Mesendoderm (in vitro differentiated cells): ENCODE results near the gene GAL3ST2.
"Not testable (repeated sequence)": the region's sequence is repeated elsewhere in the genome, so short reads cannot be mapped to it uniquely, and the experiment has no call there.

Experiments used
- DNase-seq: peaks from one replicate; pipeline ENCODE4 v3.0.0; 2013
- H2AK5ac ChIP-seq: 2 replicates; pipeline ENCODE4 v1.6.1; 2013; ENCODE audit warnings: low read length, inconsistent platforms
- H2BK120ac ChIP-seq: 2 replicates; pipeline ENCODE4 v1.6.1; 2013; ENCODE audit warnings: low read depth, mild to moderate bottlenecking, low read length, moderate library complexity, mixed read lengths
- H2BK15ac ChIP-seq: replicated peaks from 2 replicates; pipeline ENCODE4 v1.6.1; 2013; ENCODE audit warnings: low read depth, mild to moderate bottlenecking, moderate library complexity
- H2BK5ac ChIP-seq: 2 replicates; pipeline ENCODE4 v1.6.1; 2013; ENCODE audit warnings: low read length, inconsistent platforms
- H3K18ac ChIP-seq: 2 replicates; pipeline ENCODE4 v1.6.1; 2013; ENCODE audit warnings: mild to moderate bottlenecking, low read length, mixed read lengths
- H3K23ac ChIP-seq: one replicate; pipeline ENCODE4 v1.6.1; 2013; ENCODE audit warnings: low read length
- H3K27ac ChIP-seq: 2 replicates; pipeline ENCODE4 v1.5.1; 2013; ENCODE audit warnings: low read depth, mild to moderate bottlenecking, inconsistent platforms, low read length, moderate library complexity
- H3K27me3 ChIP-seq: 2 replicates; pipeline ENCODE4 v1.6.1; 2013; ENCODE audit warnings: low read length, control low read depth, mild to moderate bottlenecking, inconsistent platforms; ENCODE audit not compliant: insufficient read depth, poor library complexity
- H3K36me3 ChIP-seq: 2 replicates; pipeline ENCODE4 v1.6.1; 2013; ENCODE audit warnings: low read length, inconsistent platforms; ENCODE audit not compliant: control insufficient read depth, insufficient read depth
- H3K4ac ChIP-seq: one replicate; pipeline ENCODE4 v1.6.1; 2013; ENCODE audit warnings: low read depth, mild to moderate bottlenecking, low read length, moderate library complexity
- H3K4me1 ChIP-seq: 2 replicates; pipeline ENCODE4 v1.6.1; 2013; ENCODE audit warnings: low read depth, low read length, inconsistent platforms; ENCODE audit not compliant: control insufficient read depth
- H3K4me2 ChIP-seq: 2 replicates; pipeline ENCODE4 v1.6.1; 2013; ENCODE audit warnings: low read length
- H3K4me3 ChIP-seq: 2 replicates; pipeline ENCODE4 v1.5.1; 2013; ENCODE audit warnings: mild to moderate bottlenecking, low read length
- H3K56ac ChIP-seq: one replicate; pipeline ENCODE4 v1.6.1; 2013; ENCODE audit warnings: low read length
- H3K79me1 ChIP-seq: 2 replicates; pipeline ENCODE4 v1.6.1; 2013; ENCODE audit warnings: low read length, inconsistent platforms
- H3K79me2 ChIP-seq: 2 replicates; pipeline ENCODE4 v1.6.1; 2013; ENCODE audit warnings: mild to moderate bottlenecking, low read length; ENCODE audit not compliant: control insufficient read depth, insufficient read depth
- H3K9ac ChIP-seq: 2 replicates; pipeline ENCODE4 v1.6.1; 2013; ENCODE audit warnings: low read length, inconsistent platforms
- H4K5ac ChIP-seq: one replicate; pipeline ENCODE4 v1.6.1; 2013; ENCODE audit warnings: low read length
- H4K8ac ChIP-seq: one replicate; pipeline ENCODE4 v1.6.1; 2013; ENCODE audit warnings: low read depth, mild to moderate bottlenecking, control low read depth, low read length, moderate library complexity
- WGBS: extraction: QIAGEN DNeasy Blood & Tissue Kit; methylation state at CpG from one replicate; pipeline ENCODE4 v1.1.7; 2013; ENCODE audit warnings: low lambda C conversion rate, missing lambda C conversion rate; ENCODE audit not compliant: insufficient coverage; ENCODE audit errors: extremely low coverage; 5-methylcytosine and 5-hydroxymethylcytosine counted together

GAL3ST2 gene

DNA sequence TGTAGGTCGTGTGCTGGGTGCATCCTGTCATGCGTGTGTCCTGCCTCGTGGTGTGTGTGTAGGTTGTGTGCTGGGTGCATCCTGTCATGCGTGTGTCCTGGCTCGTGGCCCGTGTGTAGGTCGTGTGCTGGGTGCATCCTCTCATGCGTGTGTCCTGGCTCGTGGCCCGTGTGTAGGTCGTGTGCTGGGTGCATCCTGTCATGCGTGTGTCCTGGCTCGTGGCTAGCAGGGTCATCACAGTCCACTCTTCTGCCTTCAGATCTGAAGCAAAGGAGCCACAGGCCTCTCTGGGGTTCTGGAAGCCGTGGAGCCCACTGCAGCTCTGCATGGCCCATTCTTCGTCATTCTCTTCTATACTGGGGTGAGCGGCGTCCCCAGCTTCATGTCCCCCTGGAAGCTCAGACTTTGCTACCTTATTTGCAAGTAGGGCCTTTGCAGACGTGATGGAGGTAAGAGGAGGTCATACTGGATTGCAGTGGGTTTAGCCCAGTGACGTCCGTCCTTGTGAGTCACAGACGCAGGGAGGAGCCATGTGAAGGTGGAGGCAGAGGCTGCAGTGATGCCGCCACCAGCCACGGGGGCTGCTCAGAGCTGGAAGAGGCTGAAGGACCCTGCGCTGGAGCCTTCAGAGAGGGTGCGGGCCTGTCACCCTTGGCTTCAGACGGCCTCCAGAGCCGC is 43.5 kb downstream of the GAL3ST2 start:
- not testable (repeated sequence) for H2BK15ac ChIP-seq

DNA sequence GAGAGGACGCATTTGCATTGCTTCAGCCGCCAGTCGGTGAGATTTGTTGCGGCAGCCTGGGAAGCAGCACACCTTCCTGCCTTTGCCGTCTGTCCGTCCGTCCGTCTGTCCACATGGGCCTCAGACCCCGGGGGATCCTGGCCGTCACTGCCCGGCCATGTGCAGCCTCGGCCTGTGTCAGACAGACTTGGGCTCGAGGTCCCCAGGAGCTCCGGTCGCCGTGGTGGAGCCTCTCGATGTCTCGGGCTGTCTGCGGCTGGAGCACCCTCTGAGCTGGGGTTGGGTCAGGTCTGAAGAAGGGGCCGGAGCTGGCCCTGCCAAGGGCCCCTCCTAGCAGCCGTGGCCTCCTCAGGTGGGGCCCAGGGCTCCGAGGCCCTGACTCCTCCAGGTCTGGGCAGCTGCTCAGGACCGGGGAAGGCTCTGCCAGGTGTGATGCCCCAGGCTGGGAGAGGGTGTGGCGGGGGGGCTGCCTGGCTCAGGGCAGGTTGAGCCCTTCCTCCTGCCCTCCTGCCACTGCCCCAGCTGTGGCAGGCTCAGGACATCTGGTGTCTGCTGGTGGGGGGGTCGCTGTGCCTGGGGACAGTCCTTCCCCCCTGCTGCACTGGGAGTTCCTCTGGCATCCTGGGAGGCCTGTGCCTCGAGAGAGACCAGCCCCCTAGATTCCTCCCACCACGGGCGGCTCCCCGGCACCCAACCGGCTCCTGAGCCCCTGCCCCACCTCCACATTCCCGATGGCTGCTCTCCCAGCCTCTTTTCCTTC is 44.2 kb downstream of the GAL3ST2 start:
- H3K56ac ChIP-seq = no peak overlapping the region
- no peak overlapping the region for H3K4me3 ChIP-seq
- no peak overlapping the region for H2AK5ac ChIP-seq
- no peak overlapping the region for H4K5ac ChIP-seq
- WGBS = no CpG with 5 or more reads among the region's 31 CpGs
- no peak overlapping the region for H4K8ac ChIP-seq
- H3K79me2 ChIP-seq = no peaks in the 10 kb centered on the region
- H3K27me3 ChIP-seq = no peaks in the 10 kb centered on the region
- DNase-seq = no peak
- H2BK15ac ChIP-seq = no peak overlapping the region
- no peak overlapping the region for H3K9ac ChIP-seq
- H3K4me1 ChIP-seq = no peaks in the 10 kb centered on the region
- no peaks in the 10 kb centered on the region for H3K79me1 ChIP-seq
- no peak overlapping the region for H3K4ac ChIP-seq
- H3K23ac ChIP-seq = no peak overlapping the region
- H3K4me2 ChIP-seq = no peak overlapping the region
- H3K18ac ChIP-seq = no peak overlapping the region
- no peak overlapping the region for H3K27ac ChIP-seq
- H2BK5ac ChIP-seq = no peak overlapping the region
- H2BK120ac ChIP-seq = no peak overlapping the region
- no peaks in the 10 kb centered on the region for H3K36me3 ChIP-seq

More for the DNA sequence above, 43.5 kb downstream of the GAL3ST2 start:
- not testable (repeated sequence) for H2BK120ac ChIP-seq, H2AK5ac ChIP-seq, H3K56ac ChIP-seq, H3K9ac ChIP-seq, H3K27ac ChIP-seq, H3K36me3 ChIP-seq, H4K8ac ChIP-seq, DNase-seq, H3K27me3 ChIP-seq, H3K79me1 ChIP-seq, H3K18ac ChIP-seq, H4K5ac ChIP-seq, H3K4me3 ChIP-seq, H3K4me2 ChIP-seq, H2BK5ac ChIP-seq, H3K79me2 ChIP-seq, H3K23ac ChIP-seq, H3K4ac ChIP-seq, H3K4me1 ChIP-seq
- WGBS = no CpG with 5 or more reads among the region's 27 CpGs

DNA sequence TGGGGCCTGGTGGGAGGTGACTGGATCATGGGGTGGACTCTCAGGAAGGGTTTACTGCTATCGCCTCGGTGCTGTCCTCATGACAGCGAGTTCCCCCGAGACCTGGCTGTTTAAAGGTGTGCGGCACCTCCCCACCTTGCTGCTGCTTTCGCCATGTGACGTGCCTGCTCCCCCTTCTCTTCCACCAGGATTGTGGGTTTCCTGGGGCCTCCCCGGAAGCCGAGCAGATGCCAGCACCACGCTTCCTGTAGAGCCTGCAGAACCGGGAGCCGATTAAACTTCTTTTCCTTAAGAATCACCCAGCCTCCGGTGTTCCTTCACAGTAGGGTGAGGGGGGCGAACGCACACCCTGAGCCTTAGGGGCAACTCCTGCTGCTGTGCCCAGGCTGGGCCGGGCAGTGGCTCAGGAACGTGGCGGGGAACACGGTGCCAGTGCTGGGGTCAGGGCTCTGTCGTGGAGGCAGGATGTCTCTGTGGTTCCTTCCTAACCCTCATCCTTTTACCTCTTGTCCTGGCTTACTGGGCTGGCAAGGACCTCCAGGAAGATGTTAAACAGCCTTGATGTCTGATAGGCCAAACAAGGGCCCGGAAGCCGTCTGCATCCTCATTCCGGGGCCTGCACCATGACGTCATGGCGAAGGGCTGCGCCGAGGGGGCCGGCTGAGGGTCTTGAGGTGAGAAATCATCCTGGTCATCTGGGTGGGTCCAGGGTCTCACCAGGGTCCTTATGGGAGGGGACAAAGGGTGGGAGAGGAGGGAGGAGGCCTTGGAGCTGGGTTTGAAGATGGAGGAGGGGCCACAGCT is 45.0 kb downstream of the GAL3ST2 start:
- Histone ChIP-seq H3K56ac (no peak overlapping the region), H4K5ac (no peak overlapping the region), H3K9ac (no peak overlapping the region), H3K79me1 (no peaks in the 10 kb centered on the region), H2BK120ac (no peak overlapping the region), H3K23ac (no peak overlapping the region), H3K4me1 (no peaks in the 10 kb centered on the region), H3K18ac (no peak overlapping the region), H3K4me3 (no peak overlapping the region), H2BK5ac (no peak overlapping the region), H3K27me3 (no peaks in the 10 kb centered on the region), H2AK5ac (no peak overlapping the region), H3K27ac (no peak overlapping the region), H2BK15ac (no peak overlapping the region), H3K36me3 (no peaks in the 10 kb centered on the region), H3K4me2 (no peak overlapping the region), H4K8ac (no peak overlapping the region), H3K79me2 (no peaks in the 10 kb centered on the region), H3K4ac (no peak overlapping the region)
- WGBS = no CpG with 5 or more reads among the region's 28 CpGs
- DNase-seq = no peak

DNA sequence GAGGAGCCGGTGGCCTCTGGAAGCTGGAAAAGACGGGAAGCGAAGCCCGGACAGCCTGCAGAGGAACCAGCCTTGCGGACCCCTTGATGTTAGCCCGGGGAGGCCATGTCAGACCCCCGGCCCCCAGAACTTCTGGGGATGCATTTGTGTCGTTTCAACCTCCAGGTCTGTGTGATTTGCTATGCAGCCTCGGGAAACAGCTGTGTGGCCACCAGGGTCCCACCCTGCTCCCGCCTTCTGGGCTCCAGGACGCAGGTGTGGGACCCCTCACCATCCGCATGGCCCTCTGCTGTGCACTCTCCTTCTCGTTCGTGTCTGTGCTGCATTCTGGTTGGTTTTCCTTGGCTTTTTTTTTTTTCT is 45.6 kb downstream of the GAL3ST2 start:
- no peaks in the 10 kb centered on the region for H3K79me2 ChIP-seq
- H3K18ac ChIP-seq = no peak overlapping the region
- WGBS = no CpG with 5 or more reads among the region's 14 CpGs
- H3K23ac ChIP-seq = no peak overlapping the region
- H3K4ac ChIP-seq = no peak overlapping the region
- no peak overlapping the region for H3K56ac ChIP-seq
- no peak overlapping the region for H3K9ac ChIP-seq
- H3K27ac ChIP-seq = no peak overlapping the region
- no peak overlapping the region for H3K4me3 ChIP-seq
- H3K4me1 ChIP-seq = no peaks in the 10 kb centered on the region
- H2BK15ac ChIP-seq = no peak overlapping the region
- H3K4me2 ChIP-seq = no peak overlapping the region
- no peak overlapping the region for H2AK5ac ChIP-seq
- H4K8ac ChIP-seq = no peak overlapping the region
- DNase-seq = no peak
- H3K79me1 ChIP-seq = no peaks in the 10 kb centered on the region
- H4K5ac ChIP-seq = no peak overlapping the region
- no peak overlapping the region for H2BK120ac ChIP-seq
- H2BK5ac ChIP-seq = no peak overlapping the region
- no peaks in the 10 kb centered on the region for H3K36me3 ChIP-seq
- H3K27me3 ChIP-seq = no peaks in the 10 kb centered on the region

DNA sequence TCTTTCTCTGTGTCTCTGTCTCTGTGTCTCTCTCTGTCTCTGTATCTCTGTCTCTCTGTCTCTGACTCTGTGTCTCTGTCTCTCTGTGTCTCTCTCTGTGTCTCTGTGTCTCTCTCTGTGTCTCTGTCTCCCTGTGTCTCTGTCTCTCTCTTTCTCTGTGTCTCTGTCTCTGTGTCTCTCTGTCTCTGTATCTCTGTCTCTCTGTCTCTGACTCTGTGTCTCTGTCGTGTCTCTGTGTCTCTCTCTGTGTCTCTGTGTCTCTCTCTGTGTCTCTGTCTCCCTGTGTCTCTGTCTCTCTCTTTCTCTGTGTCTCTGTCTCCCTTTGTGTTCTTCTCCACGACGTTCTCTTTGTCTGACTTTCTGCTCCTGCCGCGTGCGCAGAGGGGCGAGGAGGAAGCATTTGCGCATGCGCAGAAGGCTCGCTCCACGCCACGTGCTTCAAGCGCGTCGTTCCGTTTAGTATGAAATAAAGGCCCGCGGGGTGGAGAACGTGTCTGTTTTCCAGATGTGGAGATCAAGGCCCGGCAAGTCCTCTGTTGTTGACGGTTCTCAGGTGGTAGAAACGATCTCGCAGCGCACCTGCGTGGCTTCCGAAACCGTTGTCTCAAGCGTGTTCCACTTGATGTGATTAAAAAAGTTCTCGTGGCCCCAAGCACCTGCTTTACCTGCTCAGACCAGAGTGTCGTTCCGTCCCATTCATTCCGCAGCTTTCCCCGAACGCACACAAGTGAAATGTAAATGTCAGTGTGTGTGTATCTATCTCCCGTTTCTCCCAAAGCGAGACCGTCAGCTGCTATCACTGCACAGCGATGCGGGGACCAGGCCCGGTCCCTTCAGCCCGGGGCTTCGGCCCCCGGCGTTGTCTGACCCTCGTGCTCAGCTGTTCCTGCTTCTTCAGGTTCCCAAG is 47.2 kb downstream of the GAL3ST2 start:
- not testable (repeated sequence) for H2AK5ac ChIP-seq, H3K4me1 ChIP-seq, H3K79me1 ChIP-seq, H4K8ac ChIP-seq, H3K27ac ChIP-seq, H2BK15ac ChIP-seq, H3K4ac ChIP-seq, H3K27me3 ChIP-seq, H3K56ac ChIP-seq, H3K4me2 ChIP-seq, H3K23ac ChIP-seq, H2BK120ac ChIP-seq, H3K4me3 ChIP-seq, H3K36me3 ChIP-seq, H4K5ac ChIP-seq, H3K79me2 ChIP-seq, H3K18ac ChIP-seq, H3K9ac ChIP-seq, H2BK5ac ChIP-seq
- DNase-seq = peak; percentile 28
- no CpG with 5 or more reads among the region's 45 CpGs for WGBS
